GM12872 (cell line): Measurements from ENCODE around the gene CYFIP2.

Source experiments
- CTCF ChIP-seq: IDR thresholded peaks from 3 replicates; pipeline ENCODE4 v1.5.1; 2011; ENCODE audit warnings: low read depth, mild to moderate bottlenecking, low read length, moderate library complexity; ENCODE audit not compliant: insufficient read depth

CYFIP2 gene

GRCh38 chr5:157389103-157389502, 123.2 kb downstream of the CYFIP2 start:
- TF ChIP-seq CTCF = no peak

- no peak for TF ChIP-seq CTCF
Observed at GRCh38 chr5:157390133-157390532, 124.2 kb downstream of the CYFIP2 start.

- no peak for TF ChIP-seq CTCF
Observed at GRCh38 chr5:157390551-157391297, 124.8 kb downstream of the CYFIP2 start.

GRCh38 chr5:157398305-157398704, 132.4 kb downstream of the CYFIP2 start:
- TF ChIP-seq CTCF = no peak

- TF ChIP-seq CTCF = no peak
Observed at GRCh38 chr5:157400741-157401495, 135.0 kb downstream of the CYFIP2 start.

- TF ChIP-seq CTCF = no peak
Observed at GRCh38 chr5:157415838-157416237, 149.9 kb downstream of the CYFIP2 start.

- peak; percentile 43; the same call in 1 of the 3 replicates for TF ChIP-seq CTCF
Observed at GRCh38 chr5:157431544-157432200, 165.7 kb downstream of the CYFIP2 start.
